Bronchial epithelial cell (primary cell): Measurements from ENCODE around the gene MAB21L2. TPM values are rescaled to one million over a fixed set of nuclear protein-coding genes. Genes with fewer than 3 reads are reported as not detected.

Source experiments
- DNase-seq: peaks from one replicate; pipeline ENCODE4 v3.0.0-alpha.2; 2010; ENCODE audit warnings: low read depth
- FAIRE-seq: peaks from 2 replicates; lab custom pipeline; 2011; peaks lifted over from hg19 to GRCh38; lab: Jason Lieb, UNC
- H3K27me3 ChIP-seq: 2 replicates; pipeline ENCODE4 v1.5.1; 2011; ENCODE audit warnings: low read length; ENCODE audit not compliant: control insufficient read depth, insufficient read depth
- H3K36me3 ChIP-seq: 2 replicates; pipeline ENCODE4 v1.5.1; 2011; ENCODE audit warnings: low read length; ENCODE audit not compliant: control insufficient read depth, insufficient read depth
- H3K4me3 ChIP-seq: 2 replicates; pipeline ENCODE4 v1.5.1; 2011; ENCODE audit warnings: mild to moderate bottlenecking, low read depth, low read length, control low read depth
- total RNA-seq: library from RNA; depleted of rRNA; stranded (reverse); fragments of >200 nt; gene quantifications from 2 replicates; pipeline ENCODE4 v1.2.1, GENCODE V29; 2014
- TF ChIP-seq, protein P1 (sequence below): IDR thresholded peaks from 2 replicates; pipeline ENCODE4 v1.5.1; 2011; ENCODE audit warnings: mild to moderate bottlenecking, moderate library complexity, low read length, control low read depth, inconsistent platforms; ENCODE audit not compliant: insufficient read depth, severe bottlenecking

The MAB21L2 gene
- total RNA-seq, 1 donor from 2014 or later, result not detected

DNA sequence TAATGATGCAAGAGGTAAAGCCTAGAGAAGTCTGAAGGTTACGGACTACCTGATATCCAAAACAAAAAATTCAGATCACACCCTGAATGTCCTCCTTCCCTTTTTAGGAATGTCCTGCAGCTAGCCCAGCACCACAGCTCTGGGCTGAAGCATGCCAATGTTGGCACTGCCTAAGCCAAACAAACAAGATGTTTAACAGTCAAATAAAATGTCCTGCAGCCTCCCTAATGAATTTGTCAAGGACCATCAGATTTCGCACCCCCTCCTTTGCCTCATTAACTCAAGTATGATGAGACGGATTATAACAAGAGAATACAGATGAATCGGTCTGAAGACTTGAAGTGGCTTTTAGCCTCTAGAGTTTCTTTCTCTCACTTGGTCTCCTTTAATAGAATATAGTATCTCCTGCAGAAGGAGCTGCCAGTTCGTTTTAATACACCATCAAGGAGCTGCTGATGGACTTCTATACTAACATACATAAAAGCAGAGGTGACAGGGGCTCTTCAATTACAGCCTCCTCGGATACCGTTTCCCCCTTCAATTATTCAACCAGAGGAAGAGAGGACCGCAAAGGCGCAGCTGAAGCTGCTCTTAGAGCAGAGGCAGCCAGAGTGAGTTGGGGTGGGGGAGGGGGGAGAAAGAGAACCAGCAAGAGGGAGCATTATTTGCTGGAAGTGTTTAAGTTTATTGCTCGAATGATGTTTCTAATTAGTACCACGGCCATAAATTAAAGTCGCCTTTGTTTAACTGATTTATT lies 3.0 kb upstream of the MAB21L2 start:
- DNase-seq (no peak), FAIRE-seq (no peak)
- no peak overlapping the region for H3K4me3 ChIP-seq
- H3K27me3 ChIP-seq, result no peaks in the 10 kb centered on the region
- H3K36me3 ChIP-seq, result peaks cover 11% of the 10 kb centered on the region
- TF ChIP-seq, protein P1, sequence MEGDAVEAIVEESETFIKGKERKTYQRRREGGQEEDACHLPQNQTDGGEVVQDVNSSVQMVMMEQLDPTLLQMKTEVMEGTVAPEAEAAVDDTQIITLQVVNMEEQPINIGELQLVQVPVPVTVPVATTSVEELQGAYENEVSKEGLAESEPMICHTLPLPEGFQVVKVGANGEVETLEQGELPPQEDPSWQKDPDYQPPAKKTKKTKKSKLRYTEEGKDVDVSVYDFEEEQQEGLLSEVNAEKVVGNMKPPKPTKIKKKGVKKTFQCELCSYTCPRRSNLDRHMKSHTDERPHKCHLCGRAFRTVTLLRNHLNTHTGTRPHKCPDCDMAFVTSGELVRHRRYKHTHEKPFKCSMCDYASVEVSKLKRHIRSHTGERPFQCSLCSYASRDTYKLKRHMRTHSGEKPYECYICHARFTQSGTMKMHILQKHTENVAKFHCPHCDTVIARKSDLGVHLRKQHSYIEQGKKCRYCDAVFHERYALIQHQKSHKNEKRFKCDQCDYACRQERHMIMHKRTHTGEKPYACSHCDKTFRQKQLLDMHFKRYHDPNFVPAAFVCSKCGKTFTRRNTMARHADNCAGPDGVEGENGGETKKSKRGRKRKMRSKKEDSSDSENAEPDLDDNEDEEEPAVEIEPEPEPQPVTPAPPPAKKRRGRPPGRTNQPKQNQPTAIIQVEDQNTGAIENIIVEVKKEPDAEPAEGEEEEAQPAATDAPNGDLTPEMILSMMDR, result no peak

- DNase-seq (no peak), FAIRE-seq (no peak)
- Histone ChIP-seq H3K36me3 (peaks cover 11% of the 10 kb centered on the region), H3K4me3 (no peak overlapping the region), H3K27me3 (no peaks in the 10 kb centered on the region)
- TF ChIP-seq, protein P1, result no peak
These were observed 2.3 kb upstream of the MAB21L2 start for GRCh38 chr4:150579551-150580234.

GRCh38 chr4:150580306-150580705 lies 1.6 kb upstream of the MAB21L2 start:
- Histone ChIP-seq H3K36me3 (peaks cover 11% of the 10 kb centered on the region), H3K27me3 (no peaks in the 10 kb centered on the region), H3K4me3 (no peak overlapping the region)
- FAIRE-seq, result no peak
- TF ChIP-seq, protein P1, result no peak
- DNase-seq, result no peak

- FAIRE-seq, result no peak
- TF ChIP-seq, protein P1, result no peak
These were observed 820 bp upstream of the MAB21L2 start for GRCh38 chr4:150581056-150581605.

GRCh38 chr4:150581641-150582051 lies 305 bp upstream of the MAB21L2 start:
- no peak for FAIRE-seq
- TF ChIP-seq, protein P1, result no peak
- no peak overlapping the region for H3K4me3 ChIP-seq
- no peaks in the 10 kb centered on the region for H3K27me3 ChIP-seq
- DNase-seq, result no peak
- peaks cover 11% of the 10 kb centered on the region for H3K36me3 ChIP-seq

More at GRCh38 chr4:150581056-150581605, 820 bp upstream of the MAB21L2 start:
- no peak for DNase-seq
- H3K27me3 ChIP-seq, result no peaks in the 10 kb centered on the region
- H3K36me3 ChIP-seq, result peaks cover 11% of the 10 kb centered on the region
- no peak overlapping the region for H3K4me3 ChIP-seq
